Keratinocyte (primary cell): Measurements from ENCODE around the gene SMYD4. TPM values are rescaled to one million over a fixed set of nuclear protein-coding genes. Genes with fewer than 3 reads are reported as not detected.
A peak's percentile ranks its signal among the peaks of the same experiment; 100 is the strongest.

Experiments used
- DNase-seq: peaks from one replicate; pipeline ENCODE4 v3.0.0-alpha.2; 2011; ENCODE audit warnings: low read depth, missing footprints, low spot score
- FAIRE-seq: peaks from 2 replicates; lab custom pipeline; 2011; peaks lifted over from hg19 to GRCh38; lab: Jason Lieb, UNC
- H2AFZ ChIP-seq: 2 replicates; pipeline ENCODE4 v1.6.0; 2012; ENCODE audit warnings: low read length, control low read depth, inconsistent platforms; ENCODE audit not compliant: control insufficient read depth
- H3K27ac ChIP-seq: 2 replicates; pipeline ENCODE4 v1.5.1; 2011; ENCODE audit warnings: low read length; ENCODE audit not compliant: control insufficient read depth, insufficient read depth
- H3K27me3 ChIP-seq: 3 replicates; pipeline ENCODE4 v1.6.0; 2011; ENCODE audit warnings: low read length; ENCODE audit not compliant: control insufficient read depth, insufficient read depth; ENCODE audit errors: extremely low read depth
- H3K36me3 ChIP-seq, 2 experiments: 2 replicates in 1 of 2; 3 replicates in 1 of 2; pipeline ENCODE4 v1.5.1; 2011; ENCODE audit warnings: low read length in 2 of 2, mild to moderate bottlenecking in 1 of 2; ENCODE audit not compliant: control insufficient read depth in 2 of 2, insufficient read depth in 2 of 2; ENCODE audit errors: extremely low read depth in 1 of 2
- H3K4me1 ChIP-seq: 3 replicates; pipeline ENCODE4 v1.5.1; 2011; ENCODE audit warnings: low read length; ENCODE audit not compliant: control insufficient read depth, insufficient read depth; ENCODE audit errors: extremely low read depth
- H3K4me2 ChIP-seq: 3 replicates; pipeline ENCODE4 v1.6.0; 2011; ENCODE audit warnings: low read depth, low read length; ENCODE audit not compliant: control insufficient read depth, insufficient read depth; ENCODE audit errors: extremely low read depth
- H3K4me3 ChIP-seq, 3 experiments: fragments of 200-600 bp in 1 of 3; sonication (generic) in 1 of 3; 2 replicates in 2 of 3; 3 replicates in 1 of 3; pipeline ENCODE4 v1.5.1; 2011 to 2016; ENCODE audit warnings: low read length in 3 of 3, mild to moderate bottlenecking in 3 of 3, control low read depth in 2 of 3, inconsistent platforms in 1 of 3, low read depth in 1 of 3, mixed read lengths in 1 of 3, mixed run types in 1 of 3, moderate library complexity in 1 of 3; ENCODE audit not compliant: control insufficient read depth in 2 of 3, insufficient read depth in 2 of 3; ENCODE audit errors: extremely low read depth in 1 of 3
- H3K79me2 ChIP-seq: 2 replicates; pipeline ENCODE4 v1.6.0; 2012; ENCODE audit warnings: low read length; ENCODE audit not compliant: control insufficient read depth, insufficient read depth
- H3K9ac ChIP-seq: 3 replicates; pipeline ENCODE4 v1.6.0; 2011; ENCODE audit warnings: low read length; ENCODE audit not compliant: control insufficient read depth, insufficient read depth; ENCODE audit errors: extremely low read depth
- H3K9me1 ChIP-seq: 3 replicates; pipeline ENCODE4 v1.6.0; 2011; ENCODE audit warnings: low read length; ENCODE audit not compliant: control insufficient read depth, insufficient read depth; ENCODE audit errors: extremely low read depth
- H3K9me3 ChIP-seq: 2 replicates; pipeline ENCODE4 v1.5.1; 2012; ENCODE audit warnings: low read depth, low read length; ENCODE audit not compliant: control insufficient read depth
- H4K20me1 ChIP-seq: 3 replicates; pipeline ENCODE4 v1.6.0; 2011; ENCODE audit warnings: low read length; ENCODE audit not compliant: control insufficient read depth, insufficient read depth; ENCODE audit errors: extremely low read depth
- EZH2 ChIP-seq: IDR thresholded peaks from one replicate; pipeline ENCODE4 v1.6.1; 2012; ENCODE audit warnings: inconsistent platforms, mild to moderate bottlenecking, low read length, moderate library complexity
- dilution Hi-C: fragments of 300-500 bp; cut with MboI; formaldehyde crosslinking; loops from one replicate; pipeline ENCODE4 v1.7.0; 2020; ENCODE audit warnings: low sequenced_read_pairs; ENCODE audit not compliant: extremely low pct_ligation_motif_present
- polyA plus RNA-seq, 5 experiments: library from polyadenylated mRNA; depleted of rRNA in 3 of 5; stranded (reverse) in 3 of 5; stranded (forward) in 1 of 5; unstranded in 1 of 5; fragments of >200 nt; gene quantifications; 1 replicate in 1 of 5; 2 replicates in 3 of 5; 3 replicates in 1 of 5; pipeline versions ENCODE4 v1.2.1 to v1.2.3, GENCODE V29; 2011 to 2012; ENCODE audit warnings: missing spikeins in 2 of 5, low read depth in 1 of 5, low replicate concordance in 1 of 5
- TF ChIP-seq, protein P1 (sequence below), 3 experiments: IDR thresholded peaks in 1 of 3; conservative IDR thresholded peaks in 1 of 3; optimal IDR thresholded peaks in 1 of 3; 2 replicates in 2 of 3; 3 replicates in 1 of 3; pipeline versions ENCODE3 to v1.5.1; 2011; ENCODE audit warnings: low read length in 3 of 3, mild to moderate bottlenecking in 3 of 3, moderate library complexity in 2 of 3, control low read depth in 1 of 3, inconsistent platforms in 1 of 3; ENCODE audit not compliant: insufficient read depth in 2 of 3; ENCODE audit errors: extremely low read depth in 1 of 3

SMYD4 gene
- polyA plus RNA-seq, 1 donor (not counting 4 experiments of a cell fraction or from before 2014, with no cell fraction given): 6.3 TPM

DNA sequence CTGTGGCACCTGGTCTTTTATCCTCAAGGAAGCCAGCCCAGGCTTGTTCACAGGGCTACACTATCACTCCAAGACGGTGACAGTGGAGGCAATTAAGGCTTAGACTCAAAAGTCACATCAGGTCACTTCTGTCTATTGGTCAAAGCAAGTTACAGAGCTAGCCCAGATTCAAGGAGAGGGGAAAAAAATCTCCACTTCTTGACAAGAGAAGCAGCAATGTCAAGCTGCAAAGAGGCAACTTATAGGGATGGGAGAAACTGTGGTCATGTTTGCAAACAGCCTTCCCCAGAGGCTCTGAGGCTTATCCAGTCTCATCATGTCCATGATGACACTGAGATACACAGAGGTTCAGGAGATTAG lies 36.3 kb downstream of the SMYD4 start:
- H3K4me3 ChIP-seq: peak overlapping the region in 1 of 3 experiments; percentile 52
- DNase-seq (peak; percentile 54), FAIRE-seq (peak; percentile 88)
- peak overlapping the region; percentile 78 for H3K4me2 ChIP-seq
- H3K4me1 ChIP-seq: peaks cover 16% of the 10 kb centered on the region
- H3K9me1 ChIP-seq: no peaks in the 10 kb centered on the region
- H3K9me3 ChIP-seq: no peaks in the 10 kb centered on the region
- peaks cover 6% of the 10 kb centered on the region for H3K79me2 ChIP-seq
- dilution Hi-C loops: no loop called here
- no peaks in the 10 kb centered on the region for H3K27me3 ChIP-seq
- peaks cover 0 to 2% of the 10 kb centered on the region in 2 experiments for H3K36me3 ChIP-seq
- no peak overlapping the region for H2AFZ ChIP-seq
- no peak overlapping the region for H3K9ac ChIP-seq
- TF ChIP-seq, protein P1, sequence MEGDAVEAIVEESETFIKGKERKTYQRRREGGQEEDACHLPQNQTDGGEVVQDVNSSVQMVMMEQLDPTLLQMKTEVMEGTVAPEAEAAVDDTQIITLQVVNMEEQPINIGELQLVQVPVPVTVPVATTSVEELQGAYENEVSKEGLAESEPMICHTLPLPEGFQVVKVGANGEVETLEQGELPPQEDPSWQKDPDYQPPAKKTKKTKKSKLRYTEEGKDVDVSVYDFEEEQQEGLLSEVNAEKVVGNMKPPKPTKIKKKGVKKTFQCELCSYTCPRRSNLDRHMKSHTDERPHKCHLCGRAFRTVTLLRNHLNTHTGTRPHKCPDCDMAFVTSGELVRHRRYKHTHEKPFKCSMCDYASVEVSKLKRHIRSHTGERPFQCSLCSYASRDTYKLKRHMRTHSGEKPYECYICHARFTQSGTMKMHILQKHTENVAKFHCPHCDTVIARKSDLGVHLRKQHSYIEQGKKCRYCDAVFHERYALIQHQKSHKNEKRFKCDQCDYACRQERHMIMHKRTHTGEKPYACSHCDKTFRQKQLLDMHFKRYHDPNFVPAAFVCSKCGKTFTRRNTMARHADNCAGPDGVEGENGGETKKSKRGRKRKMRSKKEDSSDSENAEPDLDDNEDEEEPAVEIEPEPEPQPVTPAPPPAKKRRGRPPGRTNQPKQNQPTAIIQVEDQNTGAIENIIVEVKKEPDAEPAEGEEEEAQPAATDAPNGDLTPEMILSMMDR (optimal IDR thresholded peaks at IDR 0.05 in 1 of 3, IDR thresholded peaks at IDR 0.05 in 1 of 3, conservative IDR thresholded peaks at IDR 0.05 in 1 of 3; ENCODE audit: extremely low read depth in 1 of 3, insufficient read depth in 2 of 3, low read length in 3 of 3): no peak
- no peak for TF ChIP-seq EZH2
- no peaks in the 10 kb centered on the region for H4K20me1 ChIP-seq
- H3K27ac ChIP-seq: peak overlapping the region; percentile 72

DNA sequence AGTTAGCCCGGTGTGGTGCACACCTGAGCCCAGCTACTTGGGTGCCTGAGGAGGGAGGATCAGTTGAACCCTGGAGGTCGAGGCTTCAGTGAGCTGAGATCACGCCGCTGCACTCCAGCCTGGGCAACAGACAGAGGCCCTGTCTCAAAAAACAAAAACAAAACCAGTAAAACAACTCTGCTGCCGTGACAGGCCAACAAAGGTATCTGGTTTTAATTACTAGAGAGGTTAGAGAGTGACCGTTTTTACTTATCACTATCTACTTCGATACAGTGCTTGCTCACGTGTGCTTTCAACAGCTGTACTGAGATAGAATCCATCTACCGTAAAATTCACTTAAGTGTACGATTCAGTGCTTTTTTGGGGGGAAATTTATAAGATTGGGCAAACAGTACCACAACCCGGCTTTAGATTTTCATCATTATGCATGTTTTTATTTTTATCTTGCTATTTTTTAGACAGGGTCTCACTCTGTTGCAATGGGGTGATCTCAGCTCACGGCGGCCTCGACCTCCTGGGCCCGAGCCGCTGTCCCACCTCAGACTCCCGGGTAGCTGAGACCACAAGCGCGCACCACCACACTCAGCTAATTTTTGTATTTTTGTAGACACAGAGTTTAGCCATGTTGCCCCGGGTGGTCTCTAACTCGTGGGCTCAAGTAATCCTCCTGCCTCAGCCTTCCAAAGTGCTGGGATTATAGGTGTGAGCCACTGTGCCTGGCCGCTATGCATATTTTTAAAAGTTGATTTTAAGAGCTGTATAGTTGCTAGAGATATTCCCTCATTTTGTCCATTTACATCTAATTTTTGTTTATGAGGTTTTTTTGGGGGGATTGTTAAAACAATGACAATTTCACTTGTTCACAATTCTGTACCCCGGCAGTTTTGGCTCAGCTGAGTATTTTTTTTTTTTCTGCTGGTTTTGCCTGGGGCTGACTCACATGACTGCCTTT lies 36.9 kb downstream of the SMYD4 start:
- TF ChIP-seq, protein P1 (optimal IDR thresholded peaks at IDR 0.05 in 1 of 3, IDR thresholded peaks at IDR 0.05 in 1 of 3, conservative IDR thresholded peaks at IDR 0.05 in 1 of 3; ENCODE audit: extremely low read depth in 1 of 3, insufficient read depth in 2 of 3, low read length in 3 of 3): no peak
- TF ChIP-seq EZH2: no peak
- Histone ChIP-seq H3K9me1 (no peaks in the 10 kb centered on the region), H4K20me1 (no peaks in the 10 kb centered on the region), H3K9ac (peak overlapping the region; percentile 16), H3K4me2 (peak overlapping the region; percentile 78), H3K27me3 (no peaks in the 10 kb centered on the region), H2AFZ (no peak overlapping the region), H3K27ac (peak overlapping the region; percentile 72), H3K9me3 (no peaks in the 10 kb centered on the region), H3K79me2 (peaks cover 6% of the 10 kb centered on the region), H3K4me1 (peaks cover 19% of the 10 kb centered on the region), H3K4me3 (no peak overlapping the region), H3K36me3 (peaks cover 0 to 2% of the 10 kb centered on the region in 2 experiments)
- FAIRE-seq: no peak
- no peak for DNase-seq
- dilution Hi-C loops: no loop called here
